Stimulated activated naive CD8-positive, alpha-beta T cell treated with anti-CD3 and anti-CD28 coated beads, Interleukin-15, amount 100 ng/mL, for 72 hours (primary cell): ENCODE data around the gene KCTD1.

ENCODE experiments used
- ATAC-seq: fragments of 150-1000 bp; cut with Tn5 transposase; 2 replicates; pipeline ENCODE4 v1.10.0; 2021; ENCODE audit warnings: mild to moderate bottlenecking, moderate library complexity
- DNase-seq, 2 donors: peaks; one replicate each; pipeline ENCODE4 v3.0.0; 2021 to 2022
- H3K27ac Mint-ChIP-seq, 2 donors: one replicate each; pipeline ENCODE4 v1.8.0; 2022; ENCODE audit warnings: mild to moderate bottlenecking in 2 of 2, mixed read lengths in 2 of 2, moderate library complexity in 2 of 2
- H3K27me3 Mint-ChIP-seq: one replicate; pipeline ENCODE4 v1.8.0; 2022; ENCODE audit warnings: mixed read lengths
- H3K4me1 Mint-ChIP-seq: one replicate; pipeline ENCODE4 v1.8.0; 2022; ENCODE audit warnings: mild to moderate bottlenecking, mixed read lengths
- H3K4me3 Mint-ChIP-seq, 2 donors: one replicate each; pipeline ENCODE4 v1.8.0; 2022; ENCODE audit warnings: mild to moderate bottlenecking in 2 of 2, mixed read lengths in 2 of 2, moderate library complexity in 1 of 2
- H3K9me3 Mint-ChIP-seq, 2 donors: one replicate each; pipeline ENCODE4 v1.8.0; 2022; ENCODE audit warnings: mixed read lengths in 2 of 2

KCTD1 gene

GRCh38 chr18:26556573-26556972 lies 8.2 kb upstream of the KCTD1 start:
- Mint-ChIP-seq H3K4me1 (no peaks in the 10 kb centered on the region), H3K4me3 (no peak overlapping the region), H3K27me3 (peaks cover 44% of the 10 kb centered on the region), H3K27ac (no peak overlapping the region), H3K9me3 (no peaks in the 10 kb centered on the region)
- DNase-seq (no peak), ATAC-seq (no peak)

DNA sequence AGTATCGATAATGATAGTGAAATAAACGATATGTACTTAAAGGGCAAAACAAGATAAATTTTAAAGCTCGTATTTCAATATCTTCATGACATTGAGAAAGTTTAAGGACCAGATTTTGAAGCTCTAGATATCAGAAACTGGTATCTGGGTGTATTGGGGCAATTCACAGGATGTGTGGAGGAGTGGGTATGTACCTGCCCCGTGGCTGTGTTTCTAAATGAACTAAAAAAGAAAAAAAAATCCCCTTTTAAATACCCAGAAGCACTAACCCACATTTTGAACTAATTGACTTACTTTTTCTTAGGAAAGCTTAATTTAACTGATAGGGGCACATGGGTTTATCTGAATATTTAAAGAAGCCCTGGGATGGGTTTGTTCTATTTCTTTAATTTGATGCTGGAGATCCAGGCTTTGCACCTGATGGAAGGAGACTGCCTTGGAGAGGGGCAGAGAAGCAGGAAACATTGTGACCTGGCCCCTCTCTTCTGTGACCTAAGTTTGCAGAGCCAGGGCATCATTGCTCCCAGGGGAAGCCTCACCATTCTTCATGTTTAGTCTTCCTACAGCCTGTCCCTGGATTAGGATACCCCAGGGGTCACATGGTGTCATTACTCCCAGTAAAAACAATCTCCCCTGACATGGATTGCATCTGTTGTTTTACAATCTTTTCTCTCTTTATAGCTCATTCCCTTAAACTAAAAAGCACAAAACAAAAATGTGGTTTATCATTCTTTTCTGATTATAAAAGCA lies 7.6 kb upstream of the KCTD1 start:
- ATAC-seq (no peak), DNase-seq (no peak)
- Mint-ChIP-seq H3K9me3 (no peaks in the 10 kb centered on the region), H3K27ac (no peak overlapping the region), H3K27me3 (peaks cover 49% of the 10 kb centered on the region), H3K4me3 (no peak overlapping the region), H3K4me1 (no peaks in the 10 kb centered on the region)

- no peak overlapping the region for H3K27ac Mint-ChIP-seq
- H3K4me1 Mint-ChIP-seq, result peaks cover 12% of the 10 kb centered on the region
- no peak overlapping the region for H3K4me3 Mint-ChIP-seq
- no peaks in the 10 kb centered on the region for H3K9me3 Mint-ChIP-seq
- ATAC-seq, result no peak
- DNase-seq, result no peak
- H3K27me3 Mint-ChIP-seq, result peaks cover 65% of the 10 kb centered on the region
Observed at GRCh38 chr18:26553943-26554342, 5.6 kb upstream of the KCTD1 start.

DNA sequence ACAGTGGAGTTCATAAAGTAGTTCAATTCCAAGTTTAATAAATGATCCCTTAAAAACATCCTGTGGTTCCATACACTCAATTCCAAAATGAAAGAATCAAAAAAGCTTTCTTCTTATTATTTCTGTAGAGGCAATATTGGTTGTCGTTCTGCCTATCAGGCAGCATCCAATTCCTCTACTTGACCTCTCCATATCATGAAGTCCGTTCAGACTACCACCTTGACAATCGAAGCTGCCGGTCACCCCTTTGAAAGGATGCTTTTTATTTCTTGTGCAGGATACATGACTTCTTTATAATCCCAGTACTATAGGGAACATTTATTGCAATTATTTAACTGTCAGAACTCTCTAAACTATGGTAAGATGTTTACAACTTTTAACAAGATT lies 3.3 kb upstream of the KCTD1 start:
- no peak overlapping the region for H3K4me3 Mint-ChIP-seq
- peaks cover 23% of the 10 kb centered on the region for H3K4me1 Mint-ChIP-seq

GRCh38 chr18:26550998-26551694 lies 2.8 kb upstream of the KCTD1 start:
- Mint-ChIP-seq H3K27ac (no peak overlapping the region), H3K4me1 (peaks cover 29% of the 10 kb centered on the region), H3K9me3 (no peaks in the 10 kb centered on the region), H3K4me3 (peak overlapping the region in 1 of 2 donors; percentile 21), H3K27me3 (peaks cover 58% of the 10 kb centered on the region)
- DNase-seq (no peak), ATAC-seq (no peak)

More for the DNA sequence above, 3.3 kb upstream of the KCTD1 start:
- Mint-ChIP-seq H3K27ac (no peak overlapping the region), H3K27me3 (peaks cover 58% of the 10 kb centered on the region), H3K9me3 (no peaks in the 10 kb centered on the region)
- DNase-seq (no peak), ATAC-seq (no peak)

DNA sequence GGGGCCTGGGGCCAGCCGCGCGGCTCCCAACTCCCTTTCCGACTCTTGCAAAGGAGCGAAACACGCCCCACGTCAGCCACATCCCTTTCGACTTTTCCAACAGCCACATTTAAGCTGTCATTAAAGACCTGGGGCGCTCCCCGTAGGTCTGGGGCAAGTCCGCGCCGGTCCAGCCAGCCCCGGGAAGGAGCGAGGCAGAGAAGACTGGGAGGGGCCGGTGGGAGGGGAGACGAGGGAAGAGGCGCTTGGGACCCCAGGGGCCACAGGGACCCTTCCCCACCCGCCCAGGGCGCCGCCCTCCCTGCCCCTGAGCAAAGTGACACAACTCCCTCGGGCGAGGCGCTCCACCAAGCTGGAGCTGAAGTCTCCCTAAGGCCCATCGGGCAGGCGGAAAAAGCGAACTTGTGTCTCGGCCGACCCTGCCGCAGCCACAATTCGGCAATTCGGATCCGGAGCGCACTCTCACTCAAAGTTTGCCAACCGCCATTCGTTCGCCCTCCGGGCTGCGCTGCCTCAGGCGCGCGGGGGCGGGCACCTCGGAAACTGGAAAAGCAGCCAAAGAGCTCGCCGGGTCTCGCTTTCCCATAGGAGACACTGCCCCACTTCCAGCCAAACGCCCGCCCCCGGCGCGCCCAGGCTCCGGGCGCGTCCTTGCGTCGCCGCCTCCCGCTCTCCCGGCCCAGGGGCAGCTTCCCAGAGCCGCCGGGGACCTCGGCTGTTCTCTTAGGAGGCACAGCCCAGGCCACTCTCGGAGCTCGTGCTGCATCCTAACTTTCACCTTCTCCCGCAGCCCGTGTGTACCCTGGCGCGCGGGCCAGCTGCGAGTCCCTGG lies 1.1 kb upstream of the KCTD1 start:
- ATAC-seq (peak; percentile 14), DNase-seq (peak; percentile 23 to 30)
- no peak overlapping the region for H3K27ac Mint-ChIP-seq
- peak overlapping the region; percentile 75 to 81 for H3K4me3 Mint-ChIP-seq
- no peaks in the 10 kb centered on the region for H3K9me3 Mint-ChIP-seq
- peaks cover 58% of the 10 kb centered on the region for H3K27me3 Mint-ChIP-seq
- H3K4me1 Mint-ChIP-seq, result peaks cover 40% of the 10 kb centered on the region

DNA sequence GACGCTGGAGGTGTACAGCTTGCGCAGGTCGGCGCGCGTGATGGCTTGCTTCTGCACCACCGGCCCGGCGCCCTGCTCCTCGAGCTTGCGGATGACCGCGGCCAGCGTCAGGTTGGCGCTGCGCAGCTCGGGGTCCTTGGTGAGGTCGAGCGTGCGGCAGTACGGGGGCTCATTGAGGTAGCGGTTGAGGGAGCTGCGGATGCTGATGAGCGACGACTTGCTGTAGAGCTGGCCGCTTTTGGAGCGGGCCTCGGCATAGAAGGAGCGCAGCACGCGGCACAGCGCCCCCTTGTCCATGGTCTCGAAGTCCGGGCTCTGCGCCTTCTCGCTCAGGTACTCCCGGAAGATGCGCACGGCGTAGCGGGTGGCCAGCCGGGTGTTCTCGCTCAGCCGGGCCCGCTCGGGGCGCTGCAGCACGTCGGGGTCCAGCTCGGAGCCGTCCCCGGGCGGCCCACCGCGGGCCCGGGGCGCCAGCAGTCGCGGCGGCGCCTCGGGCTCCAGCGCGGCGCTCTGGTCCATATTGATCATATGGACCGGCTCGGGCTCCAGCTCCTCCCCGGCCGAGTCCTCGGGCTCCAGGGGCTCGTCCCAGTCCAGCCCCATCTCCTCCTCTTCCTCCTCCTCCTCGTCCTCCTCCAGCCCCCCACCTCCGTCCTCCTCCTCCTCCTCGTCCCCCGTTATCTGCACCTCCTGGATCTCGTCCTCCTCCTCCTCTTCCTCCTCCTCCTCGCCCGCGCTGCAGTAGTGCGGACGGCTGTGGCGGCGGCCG lies 523 bp downstream of the KCTD1 start:
- ATAC-seq (peak; percentile 87), DNase-seq (peak; percentile 74 to 76)
- H3K4me3 Mint-ChIP-seq, result peak overlapping the region; percentile 90 to 92
- H3K27ac Mint-ChIP-seq, result peak overlapping the region in 1 of 2 donors; percentile 96
- H3K4me1 Mint-ChIP-seq, result peaks cover 46% of the 10 kb centered on the region
- peaks cover 41% of the 10 kb centered on the region for H3K27me3 Mint-ChIP-seq
- no peaks in the 10 kb centered on the region for H3K9me3 Mint-ChIP-seq

- Mint-ChIP-seq H3K27me3 (peaks cover 34% of the 10 kb centered on the region), H3K4me1 (peaks cover 46% of the 10 kb centered on the region)
Observed at GRCh38 chr18:26546875-26547645, 1.3 kb downstream of the KCTD1 start.

GRCh38 chr18:26546170-26546874 lies 2.0 kb downstream of the KCTD1 start:
- peaks cover 46% of the 10 kb centered on the region for H3K4me1 Mint-ChIP-seq
- no peak for DNase-seq
- H3K4me3 Mint-ChIP-seq, result peak overlapping the region; percentile 10 to 50

More at GRCh38 chr18:26546875-26547645, 1.3 kb downstream of the KCTD1 start:
- DNase-seq, result no peak
- Mint-ChIP-seq H3K9me3 (no peaks in the 10 kb centered on the region), H3K27ac (no peak overlapping the region), H3K4me3 (peak overlapping the region; percentile 90 to 92)
- ATAC-seq, result no peak

GRCh38 chr18:26545335-26546123 lies 2.8 kb downstream of the KCTD1 start:
- ATAC-seq (no peak), DNase-seq (no peak)
- no peaks in the 10 kb centered on the region for H3K9me3 Mint-ChIP-seq
- peaks cover 44% of the 10 kb centered on the region for H3K4me1 Mint-ChIP-seq
- peaks cover 18% of the 10 kb centered on the region for H3K27me3 Mint-ChIP-seq
- H3K27ac Mint-ChIP-seq, result no peak overlapping the region
- no peak overlapping the region for H3K4me3 Mint-ChIP-seq

More at GRCh38 chr18:26546170-26546874, 2.0 kb downstream of the KCTD1 start:
- peaks cover 26% of the 10 kb centered on the region for H3K27me3 Mint-ChIP-seq
- no peak for ATAC-seq
- no peak overlapping the region for H3K27ac Mint-ChIP-seq
- H3K9me3 Mint-ChIP-seq, result no peaks in the 10 kb centered on the region

DNA sequence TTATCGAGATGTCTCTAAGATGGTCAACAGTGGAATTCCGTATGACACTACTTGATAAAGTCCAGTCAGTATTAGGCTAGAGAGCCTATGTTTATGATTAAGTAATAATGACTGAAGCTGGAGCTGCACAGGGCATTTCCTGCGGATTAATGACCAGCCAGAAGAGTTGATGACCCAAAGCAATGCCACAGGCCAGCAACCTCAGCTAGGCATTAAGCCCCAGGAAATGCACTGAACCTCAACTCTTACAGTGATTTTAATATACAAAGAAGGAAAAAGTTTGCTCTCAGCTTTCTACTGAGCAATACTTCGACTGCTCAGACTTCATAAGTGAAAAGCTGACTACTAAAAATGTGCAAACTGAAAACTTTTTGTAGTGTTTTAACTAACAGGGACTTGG lies 3.9 kb downstream of the KCTD1 start:
- H3K4me1 Mint-ChIP-seq, result peaks cover 34% of the 10 kb centered on the region
- no peak for ATAC-seq

DNA sequence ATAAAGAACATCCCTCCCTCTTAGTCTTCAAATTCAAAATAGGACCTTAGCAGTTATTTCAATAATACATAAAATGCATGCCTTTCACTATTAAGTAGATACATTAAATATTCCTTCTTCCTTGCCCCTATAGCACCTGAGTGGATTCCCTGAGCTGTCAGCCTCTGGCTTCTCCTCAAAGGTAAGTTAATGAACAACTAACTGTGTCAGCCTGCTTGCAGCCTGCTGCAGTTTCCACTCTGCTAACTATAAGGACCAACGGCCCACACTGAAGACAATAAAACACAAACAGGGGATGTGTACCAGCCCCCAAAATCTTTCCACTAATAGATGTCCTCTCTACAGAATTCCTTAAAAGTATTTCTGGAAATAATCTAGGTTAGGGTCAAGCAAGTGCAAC lies 5.0 kb downstream of the KCTD1 start:
- no peaks in the 10 kb centered on the region for H3K9me3 Mint-ChIP-seq

More for the DNA sequence above, 3.9 kb downstream of the KCTD1 start:
- Mint-ChIP-seq H3K27ac (no peak overlapping the region), H3K4me3 (no peak overlapping the region), H3K27me3 (peaks cover 8% of the 10 kb centered on the region), H3K9me3 (no peaks in the 10 kb centered on the region)
- no peak for DNase-seq

DNA sequence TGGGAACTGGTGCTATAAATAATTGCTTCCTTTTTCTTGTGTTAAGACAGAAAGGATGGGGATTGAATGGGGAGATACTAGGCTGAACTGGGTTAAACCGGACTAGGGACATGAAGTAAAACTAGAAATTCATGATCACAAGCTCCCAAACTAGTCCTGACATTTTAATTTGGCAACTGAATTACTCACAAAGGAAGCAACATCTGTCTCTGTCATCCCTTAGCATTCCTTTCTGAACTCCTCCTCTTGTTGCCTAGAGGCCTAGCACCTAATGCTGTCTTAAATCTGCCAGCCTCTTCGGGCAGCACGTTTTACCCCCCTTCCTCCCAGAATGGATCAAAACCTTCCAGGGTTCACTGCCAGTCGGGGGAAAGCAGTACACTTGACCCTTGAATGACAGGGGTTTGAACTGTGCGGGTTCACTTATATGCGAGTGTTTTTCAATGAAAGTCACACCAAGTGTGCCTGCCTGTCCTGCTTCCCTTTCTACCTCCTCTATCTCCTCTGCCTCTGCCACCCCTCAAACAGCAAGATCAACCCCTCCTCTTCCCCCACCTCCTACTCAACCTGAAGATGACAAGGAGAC lies 8.2 kb downstream of the KCTD1 start:
- peak overlapping the region in 1 of 2 donors; percentile 21 for H3K4me3 Mint-ChIP-seq
- H3K27ac Mint-ChIP-seq, result no peak overlapping the region
- ATAC-seq (no peak), DNase-seq (no peak)
- H3K9me3 Mint-ChIP-seq, result no peaks in the 10 kb centered on the region
- H3K27me3 Mint-ChIP-seq, result no peaks in the 10 kb centered on the region
- peaks cover 8% of the 10 kb centered on the region for H3K4me1 Mint-ChIP-seq

More for the DNA sequence above, 5.0 kb downstream of the KCTD1 start:
- DNase-seq, result no peak
- Mint-ChIP-seq H3K27ac (no peak overlapping the region), H3K4me1 (peaks cover 34% of the 10 kb centered on the region), H3K27me3 (peaks cover 7% of the 10 kb centered on the region), H3K4me3 (no peak overlapping the region)
- no peak for ATAC-seq
